HUES64 (cell line): ENCODE measurements around the gene C4orf50.

Source experiments
- H3K27ac ChIP-seq: 2 replicates; pipeline ENCODE4 v1.7.0; 2013; ENCODE audit warnings: low read depth, low read length, inconsistent platforms
- H3K27me3 ChIP-seq: 2 replicates; pipeline ENCODE4 v1.6.1; 2013; ENCODE audit warnings: mild to moderate bottlenecking, low read length; ENCODE audit not compliant: insufficient read depth
- H3K36me3 ChIP-seq: 2 replicates; pipeline ENCODE4 v1.6.1; 2013; ENCODE audit warnings: mild to moderate bottlenecking, low read length; ENCODE audit not compliant: insufficient read depth
- H3K4me1 ChIP-seq: 2 replicates; pipeline ENCODE4 v1.6.1; 2013; ENCODE audit warnings: mild to moderate bottlenecking, low read length, moderate library complexity; ENCODE audit not compliant: insufficient read depth
- H3K4me3 ChIP-seq: 2 replicates; pipeline ENCODE4 v1.5.1; 2013; ENCODE audit warnings: mild to moderate bottlenecking, low read length, moderate library complexity
- H3K9ac ChIP-seq: 2 replicates; pipeline ENCODE4 v1.6.1; 2013; ENCODE audit warnings: mild to moderate bottlenecking, low read depth, low read length
- H3K9me3 ChIP-seq: 2 replicates; pipeline ENCODE4 v1.6.1; 2013; ENCODE audit warnings: low read depth, low read length; ENCODE audit not compliant: insufficient read depth
- WGBS: fragments of 150-250, 120-280 bp; methylation state at CpG from one replicate; pipeline ENCODE4 v1.1.7; 2013; ENCODE audit warnings: missing lambda C conversion rate; 5-methylcytosine and 5-hydroxymethylcytosine counted together

Gene C4orf50

GRCh38 chr4:6054162-6054922, 36.1 kb upstream of the C4orf50 start:
- 90% methylated on average over 16 of the region's 16 CpGs for WGBS
- Histone ChIP-seq H3K4me3 (no peak overlapping the region), H3K9me3 (peaks cover 25% of the 10 kb centered on the region), H3K27me3 (no peaks in the 10 kb centered on the region), H3K36me3 (no peaks in the 10 kb centered on the region), H3K4me1 (no peaks in the 10 kb centered on the region), H3K27ac (no peak overlapping the region), H3K9ac (no peak overlapping the region)

DNA sequence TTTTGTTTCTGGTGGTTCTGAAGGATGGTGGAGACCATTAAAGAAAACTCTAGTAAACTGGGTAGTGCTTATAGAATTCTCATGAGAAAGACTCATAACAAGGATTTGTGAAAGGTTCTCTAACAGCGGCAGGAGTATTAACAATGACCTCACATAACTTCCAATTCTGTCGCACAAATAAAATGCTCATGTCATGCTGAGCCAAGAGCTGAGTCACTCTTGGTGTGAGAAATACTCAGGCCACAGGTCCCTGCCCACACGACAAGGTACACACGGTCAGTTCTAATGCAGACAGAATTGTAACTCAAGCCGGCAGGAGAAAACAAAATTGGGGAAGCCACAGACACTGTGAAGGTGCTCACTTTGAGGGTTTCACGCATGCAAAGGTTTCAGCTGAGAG, 34.4 kb upstream of the C4orf50 start:
- WGBS = 75% methylated on average over 6 of the region's 6 CpGs
- Histone ChIP-seq H3K36me3 (no peaks in the 10 kb centered on the region), H3K4me3 (no peak overlapping the region), H3K9me3 (peaks cover 8% of the 10 kb centered on the region), H3K27me3 (no peaks in the 10 kb centered on the region), H3K4me1 (no peaks in the 10 kb centered on the region), H3K9ac (no peak overlapping the region), H3K27ac (no peak overlapping the region)

- Histone ChIP-seq H3K36me3 (no peaks in the 10 kb centered on the region), H3K9ac (no peak overlapping the region), H3K27me3 (no peaks in the 10 kb centered on the region), H3K4me3 (no peak overlapping the region), H3K27ac (no peak overlapping the region), H3K9me3 (no peaks in the 10 kb centered on the region), H3K4me1 (no peaks in the 10 kb centered on the region)
- WGBS = 88% methylated on average over 17 of the region's 17 CpGs
These were observed 32.3 kb upstream of the C4orf50 start for GRCh38 chr4:6050551-6050950.

DNA sequence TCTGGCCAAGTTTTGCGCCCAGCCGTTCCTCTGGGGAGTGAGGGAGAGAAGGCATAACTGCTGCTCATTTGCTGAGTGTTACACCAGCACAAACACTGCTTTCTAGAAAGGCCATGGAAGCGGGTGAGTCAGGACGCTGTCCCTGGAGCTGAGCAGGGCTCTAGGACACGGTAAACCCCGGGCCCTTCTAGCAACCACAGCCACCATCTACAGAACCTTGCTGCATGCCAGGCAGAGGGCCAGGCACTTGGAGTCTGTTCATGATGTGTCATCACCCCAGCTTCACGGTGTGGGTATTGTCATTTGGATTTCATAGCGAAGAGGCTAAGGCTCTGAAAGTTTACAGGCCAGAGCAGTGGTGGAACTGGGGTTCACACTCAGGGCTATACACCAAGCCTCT, 31.8 kb upstream of the C4orf50 start:
- Histone ChIP-seq H3K4me3 (no peak overlapping the region), H3K36me3 (no peaks in the 10 kb centered on the region), H3K9me3 (no peaks in the 10 kb centered on the region), H3K27ac (no peak overlapping the region), H3K9ac (no peak overlapping the region), H3K27me3 (no peaks in the 10 kb centered on the region), H3K4me1 (no peaks in the 10 kb centered on the region)
- 89% methylated on average over 6 of the region's 8 CpGs for WGBS

DNA sequence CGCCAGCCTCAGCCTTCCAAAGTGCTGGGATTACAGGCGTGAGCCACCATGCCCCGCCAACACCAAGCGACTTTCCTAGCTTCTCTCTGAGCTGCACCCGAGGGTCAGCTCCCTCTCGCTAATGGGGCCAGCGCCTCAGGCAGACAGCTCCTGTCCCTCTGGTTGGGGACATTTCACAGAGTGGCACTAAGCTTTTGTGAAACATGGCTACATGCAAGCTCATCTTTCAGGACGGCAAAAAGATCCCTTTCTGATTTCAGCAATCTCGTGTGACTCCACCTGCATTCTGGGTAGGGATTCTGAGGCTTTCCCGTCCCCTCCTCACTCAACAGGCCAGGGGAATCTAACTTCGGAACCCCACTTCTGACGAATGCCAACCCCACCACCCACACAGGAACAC, 31.0 kb upstream of the C4orf50 start:
- Histone ChIP-seq H3K4me3 (no peak overlapping the region), H3K9me3 (no peaks in the 10 kb centered on the region), H3K27me3 (no peaks in the 10 kb centered on the region), H3K27ac (no peak overlapping the region), H3K36me3 (no peaks in the 10 kb centered on the region), H3K4me1 (no peaks in the 10 kb centered on the region), H3K9ac (no peak overlapping the region)
- 94% methylated on average over 12 of the region's 12 CpGs for WGBS

GRCh38 chr4:6048537-6048936, 30.3 kb upstream of the C4orf50 start:
- Histone ChIP-seq H3K27ac (no peak overlapping the region), H3K9ac (no peak overlapping the region), H3K27me3 (no peaks in the 10 kb centered on the region), H3K36me3 (no peaks in the 10 kb centered on the region), H3K4me3 (no peak overlapping the region), H3K9me3 (no peaks in the 10 kb centered on the region), H3K4me1 (no peaks in the 10 kb centered on the region)
- 97% methylated on average over 12 of the region's 12 CpGs for WGBS

- Histone ChIP-seq H3K36me3 (no peaks in the 10 kb centered on the region), H3K9ac (no peak overlapping the region), H3K27me3 (no peaks in the 10 kb centered on the region), H3K4me3 (no peak overlapping the region), H3K27ac (no peak overlapping the region), H3K4me1 (no peaks in the 10 kb centered on the region), H3K9me3 (no peaks in the 10 kb centered on the region)
- 85% methylated on average over 15 of the region's 15 CpGs for WGBS
These were observed 29.0 kb upstream of the C4orf50 start for GRCh38 chr4:6047130-6047673.

DNA sequence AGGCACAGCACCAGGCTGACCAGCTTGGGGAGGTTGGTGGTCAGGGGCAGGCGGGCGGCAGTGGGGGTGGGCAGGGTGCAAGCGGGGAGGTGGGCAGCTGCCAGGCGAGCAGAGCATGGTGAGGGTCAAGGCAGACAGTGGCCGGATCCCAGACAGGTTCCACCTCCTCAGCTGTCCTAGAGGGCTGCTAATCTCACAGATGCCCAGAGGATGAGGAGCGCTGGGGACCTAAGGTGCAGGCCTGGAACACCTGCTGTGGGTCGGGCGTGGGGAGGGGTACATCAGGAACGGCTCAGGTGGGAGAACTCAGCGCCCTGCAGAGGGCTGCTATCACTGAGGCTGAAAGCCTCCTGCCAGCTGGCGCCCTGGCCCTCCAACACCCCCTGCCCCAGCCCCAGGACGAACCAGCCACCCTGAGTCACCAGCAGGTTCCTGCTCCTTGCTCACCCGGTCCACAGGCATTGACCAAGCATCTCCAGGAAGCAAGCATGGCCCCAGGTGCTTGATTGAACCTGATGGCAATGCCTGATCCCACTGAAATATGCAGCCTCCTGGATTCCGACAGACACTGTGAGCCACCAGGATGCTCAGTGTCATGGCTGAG, 28.4 kb upstream of the C4orf50 start:
- Histone ChIP-seq H3K9ac (no peak overlapping the region), H3K9me3 (no peaks in the 10 kb centered on the region), H3K4me1 (no peaks in the 10 kb centered on the region), H3K36me3 (no peaks in the 10 kb centered on the region), H3K4me3 (no peak overlapping the region), H3K27me3 (no peaks in the 10 kb centered on the region), H3K27ac (no peak overlapping the region)
- WGBS = 94% methylated on average over 14 of the region's 14 CpGs

DNA sequence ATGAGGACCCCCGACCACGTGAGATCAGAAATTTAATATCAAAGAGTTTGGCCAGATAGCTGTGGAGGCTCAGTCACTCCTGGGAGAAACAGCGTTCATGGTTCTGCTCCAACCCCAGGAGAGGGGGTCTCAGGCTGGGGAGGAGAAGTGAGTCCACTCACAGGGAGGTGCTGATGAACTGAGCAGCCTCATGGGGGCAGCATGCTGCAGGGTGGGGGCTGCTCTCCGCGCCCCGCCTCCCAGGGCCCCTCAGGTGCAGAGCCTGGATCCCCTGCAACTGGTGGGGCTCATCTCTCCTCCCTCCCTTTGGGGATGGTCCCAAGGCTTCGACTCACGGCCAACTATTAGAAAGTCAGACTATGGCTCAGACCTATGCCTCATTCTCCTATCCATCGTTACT, 26.6 kb upstream of the C4orf50 start:
- WGBS = 73% methylated on average over 9 of the region's 9 CpGs
- H3K36me3 ChIP-seq = no peaks in the 10 kb centered on the region
- no peak overlapping the region for H3K4me3 ChIP-seq
- H3K4me1 ChIP-seq = no peaks in the 10 kb centered on the region
- H3K27me3 ChIP-seq = peaks cover 3% of the 10 kb centered on the region; the same call in 1 of the 2 replicates
- H3K27ac ChIP-seq = no peak overlapping the region
- H3K9me3 ChIP-seq = no peaks in the 10 kb centered on the region
- H3K9ac ChIP-seq = no peak overlapping the region

GRCh38 chr4:6044276-6044675, 26.0 kb upstream of the C4orf50 start:
- Histone ChIP-seq H3K36me3 (no peaks in the 10 kb centered on the region), H3K27me3 (peaks cover 7% of the 10 kb centered on the region; the same call in 1 of the 2 replicates), H3K9me3 (no peaks in the 10 kb centered on the region), H3K9ac (no peak overlapping the region), H3K4me3 (no peak overlapping the region), H3K27ac (no peak overlapping the region), H3K4me1 (no peaks in the 10 kb centered on the region)
- 95% methylated on average over 9 of the region's 9 CpGs for WGBS

GRCh38 chr4:6043843-6044242, 25.6 kb upstream of the C4orf50 start:
- 90% methylated on average over 7 of the region's 7 CpGs for WGBS
- Histone ChIP-seq H3K9me3 (no peaks in the 10 kb centered on the region), H3K27me3 (peaks cover 9% of the 10 kb centered on the region; the same call in 1 of the 2 replicates), H3K27ac (no peak overlapping the region), H3K9ac (no peak overlapping the region), H3K4me3 (no peak overlapping the region), H3K36me3 (no peaks in the 10 kb centered on the region), H3K4me1 (no peaks in the 10 kb centered on the region)
